B cell (primary cell): ENCODE measurements around the gene TTC6. TPM values are rescaled to one million over a fixed set of nuclear protein-coding genes. Genes with fewer than 3 reads are reported as not detected.

Source experiments
- ATAC-seq: fragments of 200-7000 bp; cut with Tn5 transposase; one replicate; pipeline ENCODE4 v1.10.0; 2021; ENCODE audit warnings: low read depth, mild to moderate bottlenecking, moderate number of reproducible peaks, moderate library complexity
- CTCF ChIA-PET: fragments of 350-600 bp; sonication (Branson Sonifier 250); formaldehyde crosslinking; loops from one replicate; lab custom pipeline; 2021; ENCODE audit warnings: antibody characterized with exemption, inconsistent platforms; lab: Charles Lee
- POLR2A ChIA-PET: fragments of 350-600 bp; sonication (Branson Sonifier 250); formaldehyde crosslinking; loops from one replicate; lab custom pipeline; 2021; ENCODE audit warnings: antibody characterized with exemption; lab: Charles Lee
- DNase-seq: peaks from one replicate; pipeline ENCODE4 v3.0.0; 2013
- H2AFZ ChIP-seq: 2 replicates; pipeline ENCODE4 v1.6.1; 2012; ENCODE audit warnings: mild to moderate bottlenecking, low read depth, low read length; ENCODE audit not compliant: insufficient read depth, poor library complexity, severe bottlenecking
- H3K27ac ChIP-seq, 2 donors: 1 replicate in 1 of 2; 2 replicates in 1 of 2; pipeline ENCODE4 v1.5.1; 2012 to 2013; ENCODE audit warnings: low read length in 2 of 2, mild to moderate bottlenecking in 2 of 2, moderate library complexity in 1 of 2
- H3K27me3 ChIP-seq, 4 experiments: fragments of 200-600 bp in 1 of 4; sonication (generic) in 1 of 4; replicated peaks in 1 of 4; 1 replicate in 2 of 4; 2 replicates in 2 of 4; pipeline versions ENCODE4 v1.6.1 to v1.7.0; 2013 to 2016; ENCODE audit warnings: low read length in 3 of 4, mild to moderate bottlenecking in 2 of 4, mixed read lengths in 1 of 4, moderate library complexity in 1 of 4; ENCODE audit not compliant: insufficient read depth in 4 of 4, control insufficient read depth in 3 of 4; ENCODE audit errors: control extremely low read depth in 1 of 4
- H3K36me3 ChIP-seq, 2 experiments: replicated peaks in 1 of 2; 1 replicate in 1 of 2; 2 replicates in 1 of 2; pipeline versions ENCODE4 v1.6.1 to v1.7.1; 2013; ENCODE audit warnings: low read length in 1 of 2; ENCODE audit not compliant: insufficient read depth in 2 of 2, control insufficient read depth in 1 of 2; ENCODE audit errors: control extremely low read depth in 1 of 2, extremely low read depth in 1 of 2
- H3K4me1 ChIP-seq, 2 donors: fragments of 200-600 bp in 1 of 2; sonication (generic) in 1 of 2; 1 replicate in 1 of 2; 2 replicates in 1 of 2; pipeline versions ENCODE4 v1.5.1 to v1.6.1; 2013 to 2017; ENCODE audit warnings: low read length in 2 of 2; ENCODE audit not compliant: control insufficient read depth in 2 of 2, insufficient read depth in 2 of 2
- H3K4me2 ChIP-seq: replicated peaks from 2 replicates; pipeline ENCODE3; 2012; ENCODE audit warnings: mild to moderate bottlenecking, low read depth, low read length; ENCODE audit not compliant: poor library complexity, severe bottlenecking
- H3K4me3 ChIP-seq, 5 experiments: fragments of 200-600 bp in 1 of 5; sonication (generic) in 1 of 5; 1 replicate in 3 of 5; 2 replicates in 2 of 5; pipeline versions ENCODE4 v1.5.1 to v1.7.0; 2011 to 2016; ENCODE audit warnings: low read length in 4 of 5, mild to moderate bottlenecking in 4 of 5, low read depth in 2 of 5, control low read depth in 1 of 5, moderate library complexity in 1 of 5; ENCODE audit not compliant: insufficient read depth in 1 of 5; ENCODE audit errors: control extremely low read depth in 1 of 5, extremely low read depth in 1 of 5
- H3K79me2 ChIP-seq: fragments of 200-600 bp; sonication (generic); one replicate; pipeline ENCODE4 v1.6.0; 2016; ENCODE audit warnings: low read length; ENCODE audit not compliant: control insufficient read depth, insufficient read depth
- H3K9ac ChIP-seq: fragments of 200-600 bp; sonication (generic); 2 replicates; pipeline ENCODE4 v1.6.1; 2017; ENCODE audit warnings: mild to moderate bottlenecking, low read length, moderate library complexity
- H3K9me3 ChIP-seq, 3 donors: one replicate each; pipeline versions ENCODE4 v1.6.1 to v1.7.1; 2013; ENCODE audit warnings: low read length in 2 of 3; ENCODE audit not compliant: control insufficient read depth in 2 of 3, insufficient read depth in 1 of 3; ENCODE audit errors: control extremely low read depth in 1 of 3
- H4K20me1 ChIP-seq: 2 replicates; pipeline ENCODE4 v1.6.0; 2012; ENCODE audit warnings: mild to moderate bottlenecking, low read length; ENCODE audit not compliant: insufficient read depth, control insufficient read depth, poor library complexity, severe bottlenecking
- H3K27ac Mint-ChIP-seq: one replicate; pipeline ENCODE4 v1.8.0; 2021; ENCODE audit warnings: mixed read lengths
- H3K27me3 Mint-ChIP-seq: one replicate; pipeline ENCODE4 v1.8.0; 2021; ENCODE audit warnings: mixed read lengths
- H3K4me1 Mint-ChIP-seq: one replicate; pipeline ENCODE4 v1.8.0; 2021; ENCODE audit warnings: mixed read lengths
- H3K4me3 Mint-ChIP-seq: one replicate; pipeline ENCODE4 v1.8.0; 2021; ENCODE audit warnings: mixed read lengths
- H3K9me3 Mint-ChIP-seq: one replicate; pipeline ENCODE4 v1.8.0; 2022; ENCODE audit warnings: mixed read lengths; ENCODE audit not compliant: insufficient read depth
- CTCF ChIP-seq: fragments of 200-600 bp; IDR thresholded peaks from one replicate; pipeline ENCODE4 v1.8.0; 2022; ENCODE audit warnings: antibody characterized with exemption, mild to moderate bottlenecking
- EZH2 ChIP-seq: IDR thresholded peaks from 2 replicates; pipeline ENCODE4 v1.6.1; 2012; ENCODE audit warnings: borderline replicate concordance, low read depth, mild to moderate bottlenecking, moderate library complexity, low read length; ENCODE audit not compliant: insufficient read depth, poor library complexity, severe bottlenecking
- WGBS: methylation state at CpG from one replicate; pipeline ENCODE4 v1.1.5; 2013; ENCODE audit warnings: missing lambda C conversion rate; ENCODE audit not compliant: insufficient coverage; 5-methylcytosine and 5-hydroxymethylcytosine counted together
- intact Hi-C: fragments of 100-400 bp; cut with micrococcal nuclease; formaldehyde crosslinking; loops from one replicate; pipeline ENCODE4 v1.10.0; 2022
- polyA plus RNA-seq: library from polyadenylated mRNA; depleted of rRNA; stranded (reverse); fragments of >200 nt; gene quantifications from 2 replicates; pipeline ENCODE4 v1.2.3, GENCODE V29; 2012
- total RNA-seq, 2 donors: library from RNA; stranded (reverse); fragments of 120-200 nt in 1 of 2; gene quantifications; 1 replicate in 1 of 2; 2 replicates in 1 of 2; pipeline versions ENCODE4 v1.2.3 to v1.2.4, GENCODE V29; 2013 to 2022

TTC6 gene
- total and polyA plus RNA-seq, 2 donors (not counting 1 experiment from before 2014, with no cell fraction given), result not detected

GRCh38 chr14:37595809-37596621, 586 bp downstream of the TTC6 start:
- DNase-seq (peak; percentile 26), ATAC-seq (peak; percentile 39)
- Histone ChIP-seq H3K9me3 (peaks cover 1 to 58% (median 2%) of the 10 kb centered on the region in 3 donors), H3K9ac (no peak overlapping the region), H3K79me2 (no peaks in the 10 kb centered on the region), H3K36me3 (no peaks in the 10 kb centered on the region), H4K20me1 (no peaks in the 10 kb centered on the region), H3K4me1 (peaks cover 13 to 26% of the 10 kb centered on the region in 2 donors), H3K27ac (no peak overlapping the region), H3K4me3 (peak overlapping the region in 1 of 5 experiments; percentile 29), H3K4me2 (peak overlapping the region; percentile 43), H3K27me3 (peaks cover 1 to 82% (median 48%) of the 10 kb centered on the region in 4 experiments), H2AFZ (peak overlapping the region; percentile 33)
- CTCF ChIA-PET, result no interaction called here
- TF ChIP-seq EZH2 (no peak), CTCF (no peak)
- Mint-ChIP-seq H3K27me3 (peaks cover 75% of the 10 kb centered on the region), H3K9me3 (peaks cover 2% of the 10 kb centered on the region), H3K27ac (peak overlapping the region; percentile 63), H3K4me3 (peak overlapping the region; percentile 63), H3K4me1 (peaks cover 13% of the 10 kb centered on the region)
- 7% methylated on average over 32 of the region's 46 CpGs for WGBS
- intact Hi-C loops, result no loop called here
- POLR2A ChIA-PET, result no interaction called here

- Mint-ChIP-seq H3K27me3 (peaks cover 78% of the 10 kb centered on the region), H3K9me3 (peaks cover 2% of the 10 kb centered on the region), H3K27ac (no peak overlapping the region), H3K4me3 (no peak overlapping the region), H3K4me1 (peaks cover 13% of the 10 kb centered on the region)
- Histone ChIP-seq H3K27ac (no peak overlapping the region), H3K9ac (no peak overlapping the region), H3K4me3 (no peak overlapping the region), H3K27me3 (peaks cover 1 to 81% (median 50%) of the 10 kb centered on the region in 4 experiments), H3K4me1 (peaks cover 13 to 26% of the 10 kb centered on the region in 2 donors), H4K20me1 (no peaks in the 10 kb centered on the region), H2AFZ (no peak overlapping the region), H3K9me3 (peaks cover 0 to 51% (median 2%) of the 10 kb centered on the region in 3 donors), H3K36me3 (no peaks in the 10 kb centered on the region), H3K79me2 (no peaks in the 10 kb centered on the region), H3K4me2 (no peak overlapping the region)
- ATAC-seq (no peak), DNase-seq (no peak)
- 0% methylated on average over 2 of the region's 7 CpGs for WGBS
- CTCF ChIA-PET, result no interaction called here
- TF ChIP-seq CTCF, result no peak
- no peak for TF ChIP-seq EZH2
- intact Hi-C loops, result no loop called here
- POLR2A ChIA-PET, result no interaction called here
These were observed 1.5 kb downstream of the TTC6 start for GRCh38 chr14:37596790-37597472.
